ENCODE measurements around the gene GPR15. TPM values are rescaled to one million over a fixed set of nuclear protein-coding genes. Genes with fewer than 3 reads are reported as not detected.
A peak's percentile ranks its signal among the peaks of the same experiment; 100 is the strongest.

Gene GPR15
- total and polyA plus RNA-seq, 2 donors (not counting 1 experiment from before 2014, with no cell fraction given) = under 0.01 TPM; not detected in 1

DNA sequence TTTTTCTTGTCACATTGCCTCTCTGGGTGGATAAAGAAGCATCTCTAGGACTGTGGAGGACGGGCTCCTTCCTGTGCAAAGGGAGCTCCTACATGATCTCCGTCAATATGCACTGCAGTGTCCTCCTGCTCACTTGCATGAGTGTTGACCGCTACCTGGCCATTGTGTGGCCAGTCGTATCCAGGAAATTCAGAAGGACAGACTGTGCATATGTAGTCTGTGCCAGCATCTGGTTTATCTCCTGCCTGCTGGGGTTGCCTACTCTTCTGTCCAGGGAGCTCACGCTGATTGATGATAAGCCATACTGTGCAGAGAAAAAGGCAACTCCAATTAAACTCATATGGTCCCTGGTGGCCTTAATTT, 478 bp downstream of the GPR15 start:
- no peaks in the 10 kb centered on the region for H3K27me3 ChIP-seq (ENCODE audit: control insufficient read depth, insufficient read depth, low read length)
- H3K27ac ChIP-seq (ENCODE audit: insufficient read depth, low read length) = no peak overlapping the region
- no peak overlapping the region for H3K9ac ChIP-seq (ENCODE audit: insufficient read depth, low read length)
- H4K20me1 ChIP-seq (ENCODE audit: control insufficient read depth, extremely low read depth, insufficient read depth, low read length) = no peaks in the 10 kb centered on the region
- no peak overlapping the region for H3K4me3 ChIP-seq (replicated peaks in 1 of 4; ENCODE audit: control extremely low read depth in 1 of 4, insufficient read depth in 1 of 4, low read depth in 3 of 4, low read length in 4 of 4)
- H2AFZ ChIP-seq (ENCODE audit: low read length) = peak overlapping the region; percentile 23
- H3K4me1 ChIP-seq (ENCODE audit: control insufficient read depth, extremely low read depth, insufficient read depth, low read length) = no peaks in the 10 kb centered on the region
- H3K4me2 ChIP-seq (ENCODE audit: extremely low read depth, insufficient read depth, low read length) = no peak overlapping the region
- no peak for TF ChIP-seq EZH2 (IDR thresholded peaks at IDR 0.05; ENCODE audit: low read length, missing control alignments)
- TF ChIP-seq, protein P1, sequence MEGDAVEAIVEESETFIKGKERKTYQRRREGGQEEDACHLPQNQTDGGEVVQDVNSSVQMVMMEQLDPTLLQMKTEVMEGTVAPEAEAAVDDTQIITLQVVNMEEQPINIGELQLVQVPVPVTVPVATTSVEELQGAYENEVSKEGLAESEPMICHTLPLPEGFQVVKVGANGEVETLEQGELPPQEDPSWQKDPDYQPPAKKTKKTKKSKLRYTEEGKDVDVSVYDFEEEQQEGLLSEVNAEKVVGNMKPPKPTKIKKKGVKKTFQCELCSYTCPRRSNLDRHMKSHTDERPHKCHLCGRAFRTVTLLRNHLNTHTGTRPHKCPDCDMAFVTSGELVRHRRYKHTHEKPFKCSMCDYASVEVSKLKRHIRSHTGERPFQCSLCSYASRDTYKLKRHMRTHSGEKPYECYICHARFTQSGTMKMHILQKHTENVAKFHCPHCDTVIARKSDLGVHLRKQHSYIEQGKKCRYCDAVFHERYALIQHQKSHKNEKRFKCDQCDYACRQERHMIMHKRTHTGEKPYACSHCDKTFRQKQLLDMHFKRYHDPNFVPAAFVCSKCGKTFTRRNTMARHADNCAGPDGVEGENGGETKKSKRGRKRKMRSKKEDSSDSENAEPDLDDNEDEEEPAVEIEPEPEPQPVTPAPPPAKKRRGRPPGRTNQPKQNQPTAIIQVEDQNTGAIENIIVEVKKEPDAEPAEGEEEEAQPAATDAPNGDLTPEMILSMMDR (conservative IDR thresholded peaks at IDR 0.05 in 1 of 2, IDR thresholded peaks at IDR 0.05 in 1 of 2; ENCODE audit: low read depth in 1 of 2, low read length in 2 of 2) = no peak
- H3K9me3 ChIP-seq (ENCODE audit: control insufficient read depth, insufficient read depth, low read depth, low read length) = no peaks in the 10 kb centered on the region
- no peak for DNase-seq (ENCODE audit: low read depth in 2 of 2)
- H3K79me2 ChIP-seq (ENCODE audit: control insufficient read depth, insufficient read depth, low read length) = no peaks in the 10 kb centered on the region
- H3K36me3 ChIP-seq (ENCODE audit: control insufficient read depth, insufficient read depth, low read length) = no peaks in the 10 kb centered on the region

DNA sequence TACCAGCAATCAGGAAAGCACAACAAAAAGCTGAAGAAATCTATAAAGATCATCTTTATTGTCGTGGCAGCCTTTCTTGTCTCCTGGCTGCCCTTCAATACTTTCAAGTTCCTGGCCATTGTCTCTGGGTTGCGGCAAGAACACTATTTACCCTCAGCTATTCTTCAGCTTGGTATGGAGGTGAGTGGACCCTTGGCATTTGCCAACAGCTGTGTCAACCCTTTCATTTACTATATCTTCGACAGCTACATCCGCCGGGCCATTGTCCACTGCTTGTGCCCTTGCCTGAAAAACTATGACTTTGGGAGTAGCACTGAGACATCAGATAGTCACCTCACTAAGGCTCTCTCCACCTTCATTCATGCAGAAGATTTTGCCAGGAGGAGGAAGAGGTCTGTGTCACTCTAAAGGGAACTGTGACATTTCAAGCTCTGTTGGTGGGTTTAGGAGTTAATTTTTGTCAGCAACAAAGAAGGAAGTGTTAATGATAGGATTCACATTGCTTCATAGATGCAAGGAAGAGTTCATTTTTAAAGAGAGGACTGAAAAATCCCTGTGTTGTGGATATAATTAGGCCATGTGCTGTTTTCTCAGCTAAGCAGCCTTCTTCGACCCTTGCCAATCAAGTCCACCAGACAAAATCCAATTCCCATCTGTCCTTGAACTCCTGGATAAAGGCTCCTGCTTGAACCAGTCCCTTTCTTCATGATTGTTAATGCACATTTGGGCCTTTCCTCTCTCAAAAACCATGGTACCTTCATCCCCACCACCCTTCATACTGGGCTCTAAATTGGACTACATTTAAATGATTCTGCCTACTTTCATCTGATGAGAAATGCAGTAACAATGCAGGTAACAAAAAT, 1.2 kb downstream of the GPR15 start:
- Histone ChIP-seq H3K9ac (ENCODE audit: insufficient read depth, low read length) (no peak overlapping the region), H4K20me1 (ENCODE audit: control insufficient read depth, extremely low read depth, insufficient read depth, low read length) (no peaks in the 10 kb centered on the region), H3K27me3 (ENCODE audit: control insufficient read depth, insufficient read depth, low read length) (no peaks in the 10 kb centered on the region), H3K4me3 (replicated peaks in 1 of 4; ENCODE audit: control extremely low read depth in 1 of 4, insufficient read depth in 1 of 4, low read depth in 3 of 4, low read length in 4 of 4) (no peak overlapping the region), H2AFZ (ENCODE audit: low read length) (no peak overlapping the region), H3K4me1 (ENCODE audit: control insufficient read depth, extremely low read depth, insufficient read depth, low read length) (no peaks in the 10 kb centered on the region), H3K36me3 (ENCODE audit: control insufficient read depth, insufficient read depth, low read length) (no peaks in the 10 kb centered on the region), H3K27ac (ENCODE audit: insufficient read depth, low read length) (no peak overlapping the region), H3K9me3 (ENCODE audit: control insufficient read depth, insufficient read depth, low read depth, low read length) (no peaks in the 10 kb centered on the region), H3K79me2 (ENCODE audit: control insufficient read depth, insufficient read depth, low read length) (no peaks in the 10 kb centered on the region), H3K4me2 (ENCODE audit: extremely low read depth, insufficient read depth, low read length) (no peak overlapping the region)
- no peak for DNase-seq (ENCODE audit: low read depth in 2 of 2)
- TF ChIP-seq, protein P1 (conservative IDR thresholded peaks at IDR 0.05 in 1 of 2, IDR thresholded peaks at IDR 0.05 in 1 of 2; ENCODE audit: low read depth in 1 of 2, low read length in 2 of 2) = no peak
- TF ChIP-seq EZH2 (IDR thresholded peaks at IDR 0.05; ENCODE audit: low read length, missing control alignments) = no peak

DNA sequence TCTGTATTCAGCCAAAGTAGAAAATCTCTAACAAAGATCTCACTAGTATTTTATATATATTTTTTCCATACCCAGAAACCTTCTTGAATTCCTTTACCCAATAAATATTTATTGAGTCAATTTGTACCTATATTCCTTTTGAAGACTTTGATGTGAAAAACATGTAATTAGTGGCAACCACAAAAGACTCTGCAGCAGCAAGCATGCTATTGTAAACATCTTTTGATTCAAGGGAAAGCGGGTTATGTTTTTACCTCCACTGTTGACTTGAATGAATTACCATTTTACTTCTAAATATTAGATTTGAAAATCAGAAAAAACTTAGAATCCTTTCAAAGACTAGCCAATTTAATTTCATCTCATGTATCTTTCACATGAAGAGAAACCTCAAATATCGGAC, 2.4 kb downstream of the GPR15 start:
- no peak for DNase-seq (ENCODE audit: low read depth in 2 of 2)
- no peaks in the 10 kb centered on the region for H3K9me3 ChIP-seq (ENCODE audit: control insufficient read depth, insufficient read depth, low read depth, low read length)
- H4K20me1 ChIP-seq (ENCODE audit: control insufficient read depth, extremely low read depth, insufficient read depth, low read length) = no peaks in the 10 kb centered on the region
- H3K9ac ChIP-seq (ENCODE audit: insufficient read depth, low read length) = no peak overlapping the region
- no peak overlapping the region for H3K4me3 ChIP-seq (replicated peaks in 1 of 4; ENCODE audit: control extremely low read depth in 1 of 4, insufficient read depth in 1 of 4, low read depth in 3 of 4, low read length in 4 of 4)
- no peak overlapping the region for H3K27ac ChIP-seq (ENCODE audit: insufficient read depth, low read length)
- no peaks in the 10 kb centered on the region for H3K79me2 ChIP-seq (ENCODE audit: control insufficient read depth, insufficient read depth, low read length)
- H3K4me1 ChIP-seq (ENCODE audit: control insufficient read depth, extremely low read depth, insufficient read depth, low read length) = no peaks in the 10 kb centered on the region
- no peak overlapping the region for H2AFZ ChIP-seq (ENCODE audit: low read length)
- H3K27me3 ChIP-seq (ENCODE audit: control insufficient read depth, insufficient read depth, low read length) = no peaks in the 10 kb centered on the region
- H3K4me2 ChIP-seq (ENCODE audit: extremely low read depth, insufficient read depth, low read length) = no peak overlapping the region
- no peak for TF ChIP-seq EZH2 (IDR thresholded peaks at IDR 0.05; ENCODE audit: low read length, missing control alignments)
- no peaks in the 10 kb centered on the region for H3K36me3 ChIP-seq (ENCODE audit: control insufficient read depth, insufficient read depth, low read length)

Measured in fibroblast of lung (primary cell).